B cell (primary cell): ENCODE measurements around the gene SKOR1.

Experiments
- EZH2 ChIP-seq: IDR thresholded peaks from 2 replicates; pipeline ENCODE4 v1.6.1; 2012; ENCODE audit warnings: borderline replicate concordance, low read depth, mild to moderate bottlenecking, moderate library complexity, low read length; ENCODE audit not compliant: insufficient read depth, poor library complexity, severe bottlenecking
- TF ChIP-seq, protein P1 (sequence below): fragments of 200-600 bp; IDR thresholded peaks from one replicate; pipeline ENCODE4 v1.8.0; 2022; ENCODE audit warnings: antibody characterized with exemption, mild to moderate bottlenecking

DNA sequence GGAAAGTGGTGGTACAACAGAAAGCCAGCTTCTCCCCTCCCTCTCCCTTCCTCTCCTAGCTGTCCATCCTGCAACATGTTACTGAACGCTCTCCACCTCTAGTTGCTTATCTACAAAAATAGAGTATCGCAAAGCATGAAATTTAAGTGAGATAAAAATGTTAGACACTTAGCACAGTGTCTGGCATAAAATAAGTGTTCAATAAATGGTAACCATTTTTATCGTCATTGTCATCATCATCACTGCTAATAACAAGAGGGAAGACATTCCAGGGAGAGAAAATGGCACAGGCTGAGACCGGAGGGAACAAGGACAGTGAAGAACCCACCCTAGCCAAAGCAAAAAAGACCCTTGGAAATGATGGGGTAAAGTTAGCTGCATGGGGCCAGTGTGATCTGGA lies 38.7 kb upstream of the SKOR1 start:
- TF ChIP-seq, protein P1, sequence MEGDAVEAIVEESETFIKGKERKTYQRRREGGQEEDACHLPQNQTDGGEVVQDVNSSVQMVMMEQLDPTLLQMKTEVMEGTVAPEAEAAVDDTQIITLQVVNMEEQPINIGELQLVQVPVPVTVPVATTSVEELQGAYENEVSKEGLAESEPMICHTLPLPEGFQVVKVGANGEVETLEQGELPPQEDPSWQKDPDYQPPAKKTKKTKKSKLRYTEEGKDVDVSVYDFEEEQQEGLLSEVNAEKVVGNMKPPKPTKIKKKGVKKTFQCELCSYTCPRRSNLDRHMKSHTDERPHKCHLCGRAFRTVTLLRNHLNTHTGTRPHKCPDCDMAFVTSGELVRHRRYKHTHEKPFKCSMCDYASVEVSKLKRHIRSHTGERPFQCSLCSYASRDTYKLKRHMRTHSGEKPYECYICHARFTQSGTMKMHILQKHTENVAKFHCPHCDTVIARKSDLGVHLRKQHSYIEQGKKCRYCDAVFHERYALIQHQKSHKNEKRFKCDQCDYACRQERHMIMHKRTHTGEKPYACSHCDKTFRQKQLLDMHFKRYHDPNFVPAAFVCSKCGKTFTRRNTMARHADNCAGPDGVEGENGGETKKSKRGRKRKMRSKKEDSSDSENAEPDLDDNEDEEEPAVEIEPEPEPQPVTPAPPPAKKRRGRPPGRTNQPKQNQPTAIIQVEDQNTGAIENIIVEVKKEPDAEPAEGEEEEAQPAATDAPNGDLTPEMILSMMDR = no peak
- no peak for TF ChIP-seq EZH2
